Activated naive CD4-positive, alpha-beta T cell treated with anti-CD3 and anti-CD28 coated beads for 36 hours (primary cell): ENCODE results near the gene DHCR7. TPM values are rescaled to one million over a fixed set of nuclear protein-coding genes. Genes with fewer than 3 reads are reported as not detected.
A peak's percentile ranks its signal among the peaks of the same experiment; 100 is the strongest.

ENCODE experiments used
- CTCF ChIA-PET: fragments of 350-600 bp; sonication (Branson Sonifier 250); formaldehyde crosslinking; loops from one replicate; lab custom pipeline; 2021; ENCODE audit warnings: antibody characterized with exemption; lab: Charles Lee
- DNase-seq: peaks from one replicate; pipeline ENCODE4 v3.0.0-alpha.2; 2020
- H3K27ac Mint-ChIP-seq: one replicate; pipeline ENCODE4 v1.8.0; 2021; ENCODE audit warnings: mild to moderate bottlenecking, mixed read lengths
- H3K27me3 Mint-ChIP-seq: one replicate; pipeline ENCODE4 v1.8.0; 2021; ENCODE audit warnings: low read depth, mixed read lengths
- H3K36me3 Mint-ChIP-seq: one replicate; pipeline ENCODE4 v1.8.0; 2021; ENCODE audit warnings: low read depth, mixed read lengths
- H3K4me1 Mint-ChIP-seq: one replicate; pipeline ENCODE4 v1.8.0; 2021; ENCODE audit warnings: low read depth, mixed read lengths
- H3K4me3 Mint-ChIP-seq: one replicate; pipeline ENCODE4 v1.8.0; 2021; ENCODE audit warnings: mild to moderate bottlenecking, moderate library complexity, mixed read lengths
- H3K9me3 Mint-ChIP-seq: one replicate; pipeline ENCODE4 v1.8.0; 2021; ENCODE audit warnings: mixed read lengths
- intact Hi-C: fragments of 100-400 bp; cut with micrococcal nuclease; formaldehyde crosslinking; loops from one replicate; pipeline ENCODE4 v1.15.1; 2023
- total RNA-seq, 2 experiments: library from RNA; stranded (reverse); gene quantifications; one replicate each; pipeline ENCODE4 v1.2.3, GENCODE V29; 2021

Gene DHCR7
- total RNA-seq, 2 experiments from 2014 or later = 52.0 to 58.7 TPM

DNA sequence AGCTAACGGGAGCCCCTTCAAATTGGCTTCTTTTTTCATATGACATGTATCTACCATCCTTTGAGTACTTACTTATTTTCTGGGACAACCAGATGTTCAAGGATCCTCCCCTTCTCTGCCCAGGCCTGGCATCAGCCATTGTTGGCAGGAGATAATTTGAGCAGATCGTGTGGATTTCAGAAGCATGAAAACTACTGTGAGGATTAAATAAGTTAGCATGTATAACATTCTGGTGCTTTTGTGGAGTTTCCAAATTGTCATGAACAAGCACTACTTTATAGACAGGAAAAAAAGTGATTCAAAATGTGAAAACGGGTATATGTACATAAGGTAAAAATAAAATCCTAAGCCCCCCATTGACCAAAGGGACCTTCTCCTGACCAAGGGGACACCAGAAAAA, 2.7 kb upstream of the DHCR7 start:
- Mint-ChIP-seq H3K27me3 (no peaks in the 10 kb centered on the region), H3K36me3 (peaks cover 31% of the 10 kb centered on the region), H3K4me3 (peak overlapping the region; percentile 2), H3K9me3 (peaks cover 2% of the 10 kb centered on the region), H3K27ac (peak overlapping the region; percentile 27), H3K4me1 (peaks cover 54% of the 10 kb centered on the region)
- CTCF ChIA-PET = no interaction called here
- DNase-seq = no peak
- intact Hi-C loops = loop anchor here (5.0 kb wide), 2 partner anchors 111 to 1249 kb away; partner anchors contain the start of gene FADD

GRCh38 chr11:71450507-71450906, 2.3 kb upstream of the DHCR7 start:
- Mint-ChIP-seq H3K4me1 (peaks cover 51% of the 10 kb centered on the region), H3K27ac (no peak overlapping the region), H3K4me3 (no peak overlapping the region), H3K9me3 (peaks cover 2% of the 10 kb centered on the region), H3K27me3 (no peaks in the 10 kb centered on the region), H3K36me3 (peaks cover 30% of the 10 kb centered on the region)
- CTCF ChIA-PET = no interaction called here
- DNase-seq = no peak
- intact Hi-C loops = loop anchor here (5.0 kb wide), 2 partner anchors 112 to 1248 kb away; partner anchors contain the start of gene FADD

GRCh38 chr11:71449596-71449995, 1.4 kb upstream of the DHCR7 start:
- CTCF ChIA-PET = no interaction called here
- Mint-ChIP-seq H3K27me3 (no peaks in the 10 kb centered on the region), H3K4me1 (peaks cover 50% of the 10 kb centered on the region), H3K27ac (peak overlapping the region; percentile 86), H3K9me3 (peaks cover 2% of the 10 kb centered on the region), H3K4me3 (peak overlapping the region; percentile 91), H3K36me3 (peaks cover 31% of the 10 kb centered on the region)
- intact Hi-C loops = loop anchor here (2.0 to 5.0 kb wide), 2 partner anchors 39 to 773 kb away; partner anchors contain the start of gene INPPL1
- DNase-seq = no peak

DNA sequence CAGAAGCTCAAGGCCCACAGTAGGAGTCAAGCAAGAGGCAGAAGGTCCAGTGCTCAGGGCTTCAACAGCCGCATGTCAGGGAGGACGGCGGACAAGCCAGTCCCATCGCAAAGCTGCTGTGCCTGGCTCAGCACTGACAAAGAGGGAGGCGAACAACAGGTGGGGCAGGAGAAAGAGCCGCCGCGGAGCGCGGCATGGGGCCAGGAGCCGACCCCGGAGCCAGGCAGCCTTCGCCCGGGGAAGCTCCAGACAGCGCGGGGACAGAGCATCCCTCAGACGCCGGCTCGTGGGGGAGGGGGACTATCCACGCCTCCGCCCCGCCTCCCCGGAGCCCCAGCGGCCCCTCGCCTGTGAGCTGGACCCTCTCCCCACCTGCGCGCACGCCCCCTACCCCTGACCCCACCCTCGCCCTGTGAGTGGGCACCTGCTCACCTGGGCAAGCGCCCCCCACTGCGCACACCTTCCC, 369 bp downstream of the DHCR7 start:
- CTCF ChIA-PET = interaction anchor here (0.6 kb wide), 1 partner anchor 633 kb away, joined by 3 read pairs; no protein-coding TSS in a partner anchor
- H3K36me3 Mint-ChIP-seq = peaks cover 44% of the 10 kb centered on the region

DNA sequence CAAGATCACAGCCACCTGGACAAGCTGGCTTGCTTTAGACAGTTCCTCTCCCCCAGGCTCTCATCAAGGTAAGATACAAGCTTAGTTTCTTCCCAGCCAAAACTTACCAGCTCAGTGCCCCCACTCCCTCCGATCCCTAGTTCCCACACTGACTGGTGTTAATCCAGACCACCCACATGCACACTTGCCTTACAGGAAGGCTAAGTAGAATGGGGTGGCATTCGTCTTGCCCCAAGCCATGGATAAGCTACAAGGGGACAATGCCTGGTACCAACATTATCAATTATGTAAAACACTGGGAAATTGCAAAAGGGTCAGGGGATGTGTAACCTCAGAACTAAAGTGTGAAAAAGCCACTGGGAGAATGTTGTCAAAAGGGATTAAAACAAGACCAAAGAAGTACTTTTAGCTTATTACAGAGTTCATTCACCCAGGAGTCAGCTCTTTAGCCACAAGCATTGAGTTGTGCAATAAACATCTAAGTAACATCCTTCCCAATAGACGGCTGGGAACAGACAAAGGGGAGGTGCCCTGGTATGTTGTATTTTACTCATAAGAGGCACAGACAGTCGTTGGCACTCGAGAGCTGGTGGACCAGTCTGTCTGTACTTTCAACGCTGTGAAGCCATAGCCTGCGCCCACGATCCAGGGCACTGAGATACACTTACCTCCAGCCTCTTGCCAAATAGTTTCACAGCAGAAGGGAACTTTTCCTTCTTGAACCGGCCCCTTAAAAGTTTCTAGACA, 1.1 kb downstream of the DHCR7 start:
- no peaks in the 10 kb centered on the region for H3K27me3 Mint-ChIP-seq
- DNase-seq = no peak

More for the DNA sequence above, 369 bp downstream of the DHCR7 start:
- intact Hi-C loops = loop anchor here (2.0 to 5.0 kb wide), 2 partner anchors 41 to 774 kb away; partner anchors contain the start of gene INPPL1
- peak overlapping the region; percentile 50 for H3K27ac Mint-ChIP-seq
- H3K27me3 Mint-ChIP-seq = no peaks in the 10 kb centered on the region
- peak; percentile 49 for DNase-seq
- peak overlapping the region; percentile 91 for H3K4me3 Mint-ChIP-seq
- peaks cover 2% of the 10 kb centered on the region for H3K9me3 Mint-ChIP-seq
- H3K4me1 Mint-ChIP-seq = peaks cover 40% of the 10 kb centered on the region

GRCh38 chr11:71446150-71446549, 2.0 kb downstream of the DHCR7 start:
- Mint-ChIP-seq H3K9me3 (peaks cover 2% of the 10 kb centered on the region), H3K36me3 (peaks cover 51% of the 10 kb centered on the region), H3K27me3 (no peaks in the 10 kb centered on the region), H3K27ac (no peak overlapping the region), H3K4me3 (no peak overlapping the region), H3K4me1 (peaks cover 28% of the 10 kb centered on the region)
- no peak for DNase-seq
- intact Hi-C loops = loop anchor here (5.0 kb wide), 1 partner anchor 776 kb away; the partner anchor contains the start of gene INPPL1
- CTCF ChIA-PET = no interaction called here

More for the DNA sequence above, 1.1 kb downstream of the DHCR7 start:
- intact Hi-C loops = loop anchor here (5.0 kb wide), 1 partner anchor 775 kb away; the partner anchor contains the start of gene INPPL1
- CTCF ChIA-PET = interaction anchor here (0.6 kb wide), 1 partner anchor 632 kb away, joined by 3 read pairs; no protein-coding TSS in a partner anchor
- H3K4me3 Mint-ChIP-seq = peak overlapping the region; percentile 91
- H3K9me3 Mint-ChIP-seq = peaks cover 2% of the 10 kb centered on the region
- peaks cover 38% of the 10 kb centered on the region for H3K4me1 Mint-ChIP-seq
- H3K36me3 Mint-ChIP-seq = peaks cover 47% of the 10 kb centered on the region
- H3K27ac Mint-ChIP-seq = peak overlapping the region; percentile 50

DNA sequence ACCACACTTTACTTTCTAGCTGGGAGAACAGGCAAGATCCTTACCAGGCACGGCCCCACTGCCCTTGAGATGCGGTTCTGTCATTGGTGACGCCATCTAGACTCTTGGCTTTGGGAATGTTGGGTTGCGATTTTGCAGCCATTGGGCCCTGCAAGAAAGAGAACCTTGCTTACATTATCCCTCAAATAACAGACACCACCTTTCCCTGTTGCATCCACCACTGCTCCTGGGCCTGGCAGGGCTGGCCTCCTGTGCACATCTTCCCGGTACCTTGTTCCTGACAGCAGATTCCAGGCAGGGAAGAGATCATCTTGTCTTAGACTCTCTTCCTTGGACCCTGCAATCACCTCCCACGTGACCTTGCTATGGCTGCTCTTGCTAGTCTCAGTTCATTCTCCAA, 3.4 kb downstream of the DHCR7 start:
- H3K36me3 Mint-ChIP-seq = peaks cover 60% of the 10 kb centered on the region
- CTCF ChIA-PET = no interaction called here
- no peak overlapping the region for H3K4me3 Mint-ChIP-seq
- intact Hi-C loops = loop anchor here (5.0 kb wide), 1 partner anchor 777 kb away; the partner anchor contains the start of gene INPPL1
- peaks cover 2% of the 10 kb centered on the region for H3K9me3 Mint-ChIP-seq
- no peak for DNase-seq
- H3K27ac Mint-ChIP-seq = no peak overlapping the region
- H3K27me3 Mint-ChIP-seq = no peaks in the 10 kb centered on the region
- peaks cover 17% of the 10 kb centered on the region for H3K4me1 Mint-ChIP-seq

DNA sequence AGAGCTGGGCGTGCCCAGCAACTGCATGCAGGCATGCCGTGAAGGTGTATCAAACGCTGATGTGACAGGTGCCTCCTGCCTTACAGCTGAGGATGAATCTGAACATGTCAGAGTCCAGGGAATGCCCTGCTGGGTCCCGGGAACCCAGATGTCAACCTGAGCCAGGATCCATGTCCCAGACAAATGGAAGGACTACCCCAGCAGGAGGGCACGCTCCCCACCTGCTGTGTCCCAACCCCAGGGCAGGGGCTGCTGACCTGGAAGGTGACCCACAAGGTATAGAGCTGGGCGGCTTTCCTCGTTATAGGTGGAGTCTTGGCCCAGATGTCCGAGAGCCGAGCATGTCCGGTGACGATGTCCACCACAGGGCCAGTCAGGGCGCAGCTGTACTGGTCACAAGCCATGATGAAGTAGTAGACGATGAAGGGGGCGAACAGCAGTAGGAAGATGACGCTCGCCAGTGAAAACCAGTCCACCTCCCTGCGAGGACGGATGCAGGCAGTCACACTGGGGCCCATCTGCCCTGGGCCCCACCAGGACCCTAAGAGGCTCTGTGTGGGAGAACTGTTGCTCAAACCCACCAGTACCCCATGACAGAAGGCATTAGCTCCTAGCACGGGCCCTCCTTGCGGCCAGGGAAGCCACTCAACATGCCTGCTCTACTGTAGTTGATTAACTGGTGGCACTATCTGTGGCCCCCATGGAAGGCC, 4.3 kb downstream of the DHCR7 start:
- no peaks in the 10 kb centered on the region for H3K27me3 Mint-ChIP-seq
- H3K27ac Mint-ChIP-seq = no peak overlapping the region
- DNase-seq = no peak
- H3K36me3 Mint-ChIP-seq = peaks cover 62% of the 10 kb centered on the region
- H3K9me3 Mint-ChIP-seq = peaks cover 2% of the 10 kb centered on the region
- H3K4me1 Mint-ChIP-seq = peaks cover 16% of the 10 kb centered on the region
- CTCF ChIA-PET = no interaction called here
- intact Hi-C loops = no loop called here
- H3K4me3 Mint-ChIP-seq = no peak overlapping the region

DNA sequence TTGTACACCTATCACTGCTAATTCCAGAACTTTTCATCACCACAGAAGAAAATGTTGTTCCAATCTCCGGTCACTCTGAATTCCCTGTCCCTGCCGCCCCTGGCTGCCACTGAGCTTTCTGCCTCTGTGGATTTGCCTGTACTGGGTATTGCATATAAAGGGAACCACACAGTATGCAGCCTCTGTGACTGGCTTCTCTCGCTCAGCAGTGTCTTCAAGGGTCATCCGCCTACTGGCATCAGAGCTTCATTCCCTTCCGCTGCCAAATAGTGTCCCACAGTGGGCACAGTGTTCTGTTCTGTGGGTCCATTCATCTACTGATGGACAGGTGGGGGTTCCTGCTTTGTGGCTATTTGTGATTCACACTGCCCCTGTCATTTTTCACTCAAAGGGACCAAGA, 5.3 kb downstream of the DHCR7 start:
- Mint-ChIP-seq H3K27me3 (no peaks in the 10 kb centered on the region), H3K4me1 (peaks cover 16% of the 10 kb centered on the region), H3K36me3 (peaks cover 62% of the 10 kb centered on the region), H3K27ac (no peak overlapping the region), H3K9me3 (peaks cover 2% of the 10 kb centered on the region), H3K4me3 (no peak overlapping the region)
- intact Hi-C loops = no loop called here
- CTCF ChIA-PET = interaction anchor here (0.6 kb wide), 1 partner anchor 365 kb away, joined by 4 read pairs; no protein-coding TSS in a partner anchor
- DNase-seq = no peak

- intact Hi-C loops = no loop called here
- H3K36me3 Mint-ChIP-seq = peaks cover 57% of the 10 kb centered on the region
- no peak for DNase-seq
- H3K27ac Mint-ChIP-seq = no peak overlapping the region
- CTCF ChIA-PET = no interaction called here
- no peak overlapping the region for H3K4me3 Mint-ChIP-seq
- no peaks in the 10 kb centered on the region for H3K27me3 Mint-ChIP-seq
- peaks cover 8% of the 10 kb centered on the region for H3K4me1 Mint-ChIP-seq
- peaks cover 2% of the 10 kb centered on the region for H3K9me3 Mint-ChIP-seq
Observed at GRCh38 chr11:71442123-71442522, 6.1 kb downstream of the DHCR7 start.

GRCh38 chr11:71441251-71441650, 6.9 kb downstream of the DHCR7 start:
- peaks cover under 1% of the 10 kb centered on the region for H3K9me3 Mint-ChIP-seq
- no peak for DNase-seq
- no peak overlapping the region for H3K4me3 Mint-ChIP-seq
- intact Hi-C loops = no loop called here
- peaks cover 50% of the 10 kb centered on the region for H3K36me3 Mint-ChIP-seq
- no peak overlapping the region for H3K27ac Mint-ChIP-seq
- H3K4me1 Mint-ChIP-seq = peaks cover 2% of the 10 kb centered on the region
- CTCF ChIA-PET = no interaction called here
- H3K27me3 Mint-ChIP-seq = no peaks in the 10 kb centered on the region
